Panc1 (cell line): ENCODE results near the gene VRK3.

Source experiments
- POLR2AphosphoS5 ChIP-seq: IDR thresholded peaks from 2 replicates; pipeline ENCODE4 v1.6.1; 2012; ENCODE audit warnings: mild to moderate bottlenecking, low read depth, low read length, moderate library complexity
- TF ChIP-seq, protein P1 (sequence below): fragments of 450-650 bp; IDR thresholded peaks from 2 replicates; pipeline ENCODE4 v1.5.1; 2017; ENCODE audit warnings: mild to moderate bottlenecking
- TF ChIP-seq, protein P2 (sequence below), 2 experiments: IDR thresholded peaks; 2 replicates each; pipeline ENCODE4 v1.6.1; 2011 to 2012; ENCODE audit warnings: low read depth in 2 of 2, control low read depth in 1 of 2, low read length in 1 of 2, mild to moderate bottlenecking in 1 of 2, moderate library complexity in 1 of 2; ENCODE audit not compliant: insufficient read depth in 1 of 2

DNA sequence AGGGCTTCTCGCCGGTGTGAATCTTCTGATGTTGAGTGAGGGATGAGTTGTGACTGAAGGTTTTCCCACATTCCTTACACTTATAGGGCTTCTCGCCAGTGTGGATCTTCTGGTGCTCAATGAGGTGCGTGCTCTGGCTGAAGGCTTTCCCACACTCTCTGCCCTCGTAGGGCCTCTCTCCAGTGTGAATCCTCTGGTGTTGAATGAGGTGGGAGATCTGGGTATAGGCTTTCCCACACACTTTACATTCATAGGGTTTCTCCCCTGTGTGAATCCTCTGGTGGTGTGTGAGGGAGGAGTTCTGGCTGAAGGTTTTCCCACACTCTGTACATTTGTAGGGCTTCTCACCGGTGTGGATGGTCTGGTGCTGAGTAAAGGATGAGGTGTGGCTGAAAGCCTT lies 33.9 kb upstream of the VRK3 start:
- TF ChIP-seq POLR2AphosphoS5 = no peak
- TF ChIP-seq, protein P1, sequence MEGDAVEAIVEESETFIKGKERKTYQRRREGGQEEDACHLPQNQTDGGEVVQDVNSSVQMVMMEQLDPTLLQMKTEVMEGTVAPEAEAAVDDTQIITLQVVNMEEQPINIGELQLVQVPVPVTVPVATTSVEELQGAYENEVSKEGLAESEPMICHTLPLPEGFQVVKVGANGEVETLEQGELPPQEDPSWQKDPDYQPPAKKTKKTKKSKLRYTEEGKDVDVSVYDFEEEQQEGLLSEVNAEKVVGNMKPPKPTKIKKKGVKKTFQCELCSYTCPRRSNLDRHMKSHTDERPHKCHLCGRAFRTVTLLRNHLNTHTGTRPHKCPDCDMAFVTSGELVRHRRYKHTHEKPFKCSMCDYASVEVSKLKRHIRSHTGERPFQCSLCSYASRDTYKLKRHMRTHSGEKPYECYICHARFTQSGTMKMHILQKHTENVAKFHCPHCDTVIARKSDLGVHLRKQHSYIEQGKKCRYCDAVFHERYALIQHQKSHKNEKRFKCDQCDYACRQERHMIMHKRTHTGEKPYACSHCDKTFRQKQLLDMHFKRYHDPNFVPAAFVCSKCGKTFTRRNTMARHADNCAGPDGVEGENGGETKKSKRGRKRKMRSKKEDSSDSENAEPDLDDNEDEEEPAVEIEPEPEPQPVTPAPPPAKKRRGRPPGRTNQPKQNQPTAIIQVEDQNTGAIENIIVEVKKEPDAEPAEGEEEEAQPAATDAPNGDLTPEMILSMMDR = no peak
- TF ChIP-seq, protein P2, sequence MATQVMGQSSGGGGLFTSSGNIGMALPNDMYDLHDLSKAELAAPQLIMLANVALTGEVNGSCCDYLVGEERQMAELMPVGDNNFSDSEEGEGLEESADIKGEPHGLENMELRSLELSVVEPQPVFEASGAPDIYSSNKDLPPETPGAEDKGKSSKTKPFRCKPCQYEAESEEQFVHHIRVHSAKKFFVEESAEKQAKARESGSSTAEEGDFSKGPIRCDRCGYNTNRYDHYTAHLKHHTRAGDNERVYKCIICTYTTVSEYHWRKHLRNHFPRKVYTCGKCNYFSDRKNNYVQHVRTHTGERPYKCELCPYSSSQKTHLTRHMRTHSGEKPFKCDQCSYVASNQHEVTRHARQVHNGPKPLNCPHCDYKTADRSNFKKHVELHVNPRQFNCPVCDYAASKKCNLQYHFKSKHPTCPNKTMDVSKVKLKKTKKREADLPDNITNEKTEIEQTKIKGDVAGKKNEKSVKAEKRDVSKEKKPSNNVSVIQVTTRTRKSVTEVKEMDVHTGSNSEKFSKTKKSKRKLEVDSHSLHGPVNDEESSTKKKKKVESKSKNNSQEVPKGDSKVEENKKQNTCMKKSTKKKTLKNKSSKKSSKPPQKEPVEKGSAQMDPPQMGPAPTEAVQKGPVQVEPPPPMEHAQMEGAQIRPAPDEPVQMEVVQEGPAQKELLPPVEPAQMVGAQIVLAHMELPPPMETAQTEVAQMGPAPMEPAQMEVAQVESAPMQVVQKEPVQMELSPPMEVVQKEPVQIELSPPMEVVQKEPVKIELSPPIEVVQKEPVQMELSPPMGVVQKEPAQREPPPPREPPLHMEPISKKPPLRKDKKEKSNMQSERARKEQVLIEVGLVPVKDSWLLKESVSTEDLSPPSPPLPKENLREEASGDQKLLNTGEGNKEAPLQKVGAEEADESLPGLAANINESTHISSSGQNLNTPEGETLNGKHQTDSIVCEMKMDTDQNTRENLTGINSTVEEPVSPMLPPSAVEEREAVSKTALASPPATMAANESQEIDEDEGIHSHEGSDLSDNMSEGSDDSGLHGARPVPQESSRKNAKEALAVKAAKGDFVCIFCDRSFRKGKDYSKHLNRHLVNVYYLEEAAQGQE (IDR thresholded peaks at IDR 0.05; ENCODE audit: insufficient read depth in 1 of 2, low read depth in 2 of 2, low read length in 1 of 2) = no peak
